CD4-positive, alpha-beta T cell treated with Interleukin-17A for 1 hour (primary cell): ENCODE measurements around the gene MLH3.

ENCODE experiments used
- DNase-seq: peaks from one replicate; pipeline ENCODE4 v3.0.0-alpha.2; 2020

The MLH3 gene

GRCh38 chr14:75064205-75064567 is 12.9 kb upstream of the MLH3 start:
- DNase-seq, result no peak

- peak; percentile 92 for DNase-seq
These were observed 12.4 kb upstream of the MLH3 start, which contains the start of gene ACYP1 for GRCh38 chr14:75063491-75064204. ACYP1 (minus strand) TSS chr14:75064024; CDS start chr14:75063553, 471 bp downstream.

GRCh38 chr14:75063013-75063412 is 11.7 kb upstream of the MLH3 start:
- DNase-seq, result no peak

- no peak for DNase-seq
These were observed 9.2 kb upstream of the MLH3 start for GRCh38 chr14:75060420-75060819.

GRCh38 chr14:75059642-75060041 is 8.4 kb upstream of the MLH3 start:
- no peak for DNase-seq

GRCh38 chr14:75054421-75054820 is 3.2 kb upstream of the MLH3 start:
- no peak for DNase-seq

- DNase-seq, result no peak
These were observed 2.4 kb upstream of the MLH3 start for GRCh38 chr14:75053396-75054291.

- no peak for DNase-seq
These were observed 261 bp upstream of the MLH3 start for GRCh38 chr14:75051556-75051899.

- DNase-seq, result no peak
These were observed 1.5 kb downstream of the MLH3 start for GRCh38 chr14:75049731-75050201.

GRCh38 chr14:75049136-75049535 is 2.1 kb downstream of the MLH3 start:
- DNase-seq, result no peak

GRCh38 chr14:75048101-75048500 is 3.2 kb downstream of the MLH3 start:
- DNase-seq, result no peak

GRCh38 chr14:75047506-75047905 is 3.8 kb downstream of the MLH3 start:
- no peak for DNase-seq

- no peak for DNase-seq
These were observed 4.4 kb downstream of the MLH3 start for GRCh38 chr14:75046899-75047298.

- no peak for DNase-seq
These were observed 5.0 kb downstream of the MLH3 start for GRCh38 chr14:75046275-75046674.

GRCh38 chr14:75044752-75045151 is 6.5 kb downstream of the MLH3 start:
- no peak for DNase-seq

- no peak for DNase-seq
These were observed 6.9 kb downstream of the MLH3 start for GRCh38 chr14:75044322-75044721.

- DNase-seq, result no peak
These were observed 9.2 kb downstream of the MLH3 start for GRCh38 chr14:75042035-75042434.

GRCh38 chr14:75041613-75042012 is 9.7 kb downstream of the MLH3 start:
- no peak for DNase-seq

GRCh38 chr14:75040959-75041358 is 10.3 kb downstream of the MLH3 start:
- DNase-seq, result no peak

GRCh38 chr14:75040507-75040906 is 10.8 kb downstream of the MLH3 start:
- DNase-seq, result no peak

GRCh38 chr14:75032939-75033338 is 18.3 kb downstream of the MLH3 start:
- no peak for DNase-seq

- no peak for DNase-seq
These were observed 21.1 kb downstream of the MLH3 start for GRCh38 chr14:75030147-75030546.

GRCh38 chr14:75025876-75026275 is 25.4 kb downstream of the MLH3 start:
- no peak for DNase-seq

- no peak for DNase-seq
These were observed 26.2 kb downstream of the MLH3 start for GRCh38 chr14:75025082-75025481.
